ENCODE results near the gene SPINDOC.

- no peak for TF ChIP-seq EP300 (IDR thresholded peaks at IDR 0.05)
- peak; percentile 65 to 90 (median 89) for TF ChIP-seq CTCF (IDR thresholded peaks at IDR 0.05)
These were observed 23.9 kb downstream of the SPINDOC start for GRCh38 chr11:63837027-63837688.
